Measurements from ENCODE around the gene FBXW11.

DNA sequence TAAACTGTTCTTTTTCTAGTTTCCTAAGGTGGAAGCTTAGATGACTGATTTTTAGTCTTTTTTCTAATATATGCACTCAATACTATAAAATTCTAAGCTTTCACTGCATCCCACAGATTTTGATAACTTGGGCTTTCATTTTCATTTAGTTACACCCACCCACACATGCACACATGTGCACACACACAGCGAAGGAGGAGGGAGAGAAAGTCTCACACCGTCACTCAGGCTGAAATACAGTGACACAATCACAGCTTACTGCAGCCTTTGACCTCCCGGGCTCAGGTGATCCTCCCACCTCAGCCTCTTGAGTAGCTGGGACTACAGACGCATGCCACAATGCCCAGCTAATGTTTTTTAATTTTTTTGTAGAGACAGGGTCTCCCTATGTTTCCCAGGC is 124.3 kb downstream of the FBXW11 start:
- TF ChIP-seq, protein P1, sequence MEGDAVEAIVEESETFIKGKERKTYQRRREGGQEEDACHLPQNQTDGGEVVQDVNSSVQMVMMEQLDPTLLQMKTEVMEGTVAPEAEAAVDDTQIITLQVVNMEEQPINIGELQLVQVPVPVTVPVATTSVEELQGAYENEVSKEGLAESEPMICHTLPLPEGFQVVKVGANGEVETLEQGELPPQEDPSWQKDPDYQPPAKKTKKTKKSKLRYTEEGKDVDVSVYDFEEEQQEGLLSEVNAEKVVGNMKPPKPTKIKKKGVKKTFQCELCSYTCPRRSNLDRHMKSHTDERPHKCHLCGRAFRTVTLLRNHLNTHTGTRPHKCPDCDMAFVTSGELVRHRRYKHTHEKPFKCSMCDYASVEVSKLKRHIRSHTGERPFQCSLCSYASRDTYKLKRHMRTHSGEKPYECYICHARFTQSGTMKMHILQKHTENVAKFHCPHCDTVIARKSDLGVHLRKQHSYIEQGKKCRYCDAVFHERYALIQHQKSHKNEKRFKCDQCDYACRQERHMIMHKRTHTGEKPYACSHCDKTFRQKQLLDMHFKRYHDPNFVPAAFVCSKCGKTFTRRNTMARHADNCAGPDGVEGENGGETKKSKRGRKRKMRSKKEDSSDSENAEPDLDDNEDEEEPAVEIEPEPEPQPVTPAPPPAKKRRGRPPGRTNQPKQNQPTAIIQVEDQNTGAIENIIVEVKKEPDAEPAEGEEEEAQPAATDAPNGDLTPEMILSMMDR (conservative IDR thresholded peaks at IDR 0.05), result no peak
- TF ChIP-seq EZH2 (IDR thresholded peaks at IDR 0.05; ENCODE audit: low read depth), result no peak
